T follicular helper cell (primary cell): ENCODE results near the gene ZNF808.
"Not testable (repeated sequence)": the region's sequence is repeated elsewhere in the genome, so short reads cannot be mapped to it uniquely, and the experiment has no call there.

Experiments used
- DNase-seq: peaks from one replicate; pipeline ENCODE4 v3.0.0-alpha.2; 2020; ENCODE audit warnings: low read depth
- total RNA-seq, 2 experiments: gene quantifications; one replicate each; lab custom pipeline; 2026; lab: John Stamatoyannopoulos, UW

The ZNF808 gene
- total RNA-seq = 25.2 to 56.7 reads per million in 2 experiments

- DNase-seq = peak; percentile 97
Measured at GRCh38 chr19:52527134-52527955, at the start of gene ZNF808. ZNF808 (plus strand) TSS chr19:52527668; CDS start chr19:52543285, 15,617 bp downstream.

- not testable (repeated sequence) for DNase-seq
Measured at GRCh38 chr19:52484111-52484743, 43.2 kb upstream of the ZNF808 start.

DNA sequence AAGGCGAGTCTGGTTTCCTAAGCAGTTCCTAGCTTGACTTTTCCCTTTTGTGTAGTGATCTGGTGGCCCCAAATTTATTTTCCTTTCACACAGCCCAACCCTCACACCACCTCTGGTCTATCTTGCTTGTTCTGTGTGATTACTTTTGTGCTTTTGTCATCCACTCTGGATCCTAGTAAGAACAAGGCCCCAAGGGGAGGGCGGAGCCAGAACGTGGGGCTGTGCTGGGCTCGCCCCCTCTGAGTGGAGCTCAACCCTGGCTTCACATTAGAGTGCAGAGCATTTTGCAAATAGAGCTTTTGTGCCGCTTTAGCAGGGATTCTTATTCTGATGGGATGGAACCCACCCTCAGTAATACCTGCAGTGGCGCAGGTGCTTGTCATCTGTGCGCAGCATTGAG lies 42.4 kb upstream of the ZNF808 start:
- not testable (repeated sequence) for DNase-seq

- DNase-seq = not testable (repeated sequence)
Measured at GRCh38 chr19:52485561-52486240, 41.8 kb upstream of the ZNF808 start.

DNA sequence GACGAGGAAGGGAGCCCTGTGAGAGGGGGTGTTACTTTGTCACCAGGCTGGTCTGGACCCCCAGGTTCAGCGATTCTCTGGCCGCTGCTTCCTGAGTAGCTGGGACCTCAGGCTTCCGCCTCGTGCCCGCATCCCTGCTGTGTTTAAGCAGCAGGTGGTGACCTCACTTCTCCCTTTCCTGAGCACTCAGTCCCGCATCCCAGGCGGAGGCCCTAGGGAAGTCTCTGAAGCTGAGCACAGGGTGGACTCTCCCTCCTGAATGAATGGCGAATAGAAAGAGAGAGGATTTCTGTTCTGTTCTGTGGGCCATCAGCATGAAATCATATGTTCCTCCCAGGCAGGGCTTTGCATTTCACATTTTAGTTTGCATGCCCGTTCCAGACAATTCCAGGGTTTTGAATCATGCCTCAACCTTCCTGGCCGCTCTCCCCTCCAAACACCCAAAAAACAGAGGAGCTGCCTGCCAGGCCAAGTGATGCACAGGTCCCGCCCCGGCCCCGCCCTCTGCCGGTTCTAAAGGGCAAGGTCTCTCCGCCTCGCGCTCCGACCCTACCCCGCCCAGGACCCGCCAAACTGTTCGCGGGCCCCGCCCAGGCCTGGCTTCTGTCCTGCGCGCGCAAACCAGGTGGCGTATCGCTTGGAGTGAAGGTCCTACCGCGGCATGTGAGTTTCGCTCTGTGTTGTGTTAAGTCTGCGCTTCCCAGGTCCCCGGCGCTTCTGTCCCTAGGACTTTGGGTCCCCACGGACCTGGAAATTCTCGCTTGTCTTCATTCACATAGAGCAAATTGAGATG lies 35.1 kb upstream of the ZNF808 start:
- DNase-seq = no peak

GRCh38 chr19:52492994-52493470 lies 34.4 kb upstream of the ZNF808 start:
- DNase-seq = no peak

GRCh38 chr19:52494518-52494917 lies 33.0 kb upstream of the ZNF808 start:
- DNase-seq = no peak

GRCh38 chr19:52498571-52498970 lies 28.9 kb upstream of the ZNF808 start:
- no peak for DNase-seq

DNA sequence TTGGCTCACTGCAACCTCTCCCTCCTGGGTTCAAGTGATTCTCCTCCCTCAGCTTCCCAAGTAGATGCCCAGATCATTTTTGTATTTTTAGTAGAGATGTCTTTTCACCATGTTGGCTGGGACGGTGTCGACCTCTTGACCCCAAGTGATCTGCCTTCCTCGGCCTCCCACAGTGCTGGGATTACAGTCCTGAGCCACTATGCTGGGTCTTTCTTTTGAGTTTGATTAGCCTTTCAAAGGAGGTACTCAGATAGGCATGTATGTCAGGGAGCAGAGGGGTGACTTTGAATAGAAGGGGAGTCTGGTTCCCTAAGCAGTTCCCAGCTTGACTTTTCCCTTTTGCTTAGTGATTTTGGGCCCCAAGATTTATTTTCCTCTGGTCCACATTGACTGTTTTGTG lies 27.0 kb upstream of the ZNF808 start:
- not testable (repeated sequence) for DNase-seq

- DNase-seq = not testable (repeated sequence)
Measured at GRCh38 chr19:52500991-52501390, 26.5 kb upstream of the ZNF808 start.

DNA sequence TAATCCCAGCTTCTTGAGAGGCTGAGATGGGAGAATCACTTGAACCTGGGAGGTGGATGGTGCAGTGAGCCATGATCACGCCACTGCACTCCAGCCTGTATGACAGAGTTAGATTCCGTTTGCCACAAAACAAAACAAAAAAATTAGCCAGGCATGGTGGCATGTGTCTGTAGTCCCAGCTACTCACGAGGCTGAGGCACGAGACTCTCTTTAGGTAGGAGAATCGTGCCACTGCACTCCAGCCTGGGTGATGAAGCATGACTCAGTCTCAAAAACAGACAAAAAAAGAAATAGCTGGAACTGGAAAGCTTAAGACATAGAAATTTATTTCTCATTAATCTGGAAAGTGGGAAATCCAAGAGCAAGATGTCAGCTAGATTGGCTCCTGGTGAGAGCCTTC lies 20.2 kb upstream of the ZNF808 start:
- no peak for DNase-seq

GRCh38 chr19:52516191-52516590 lies 11.3 kb upstream of the ZNF808 start:
- no peak for DNase-seq

- DNase-seq = no peak
Measured at GRCh38 chr19:52518646-52519045, 8.8 kb upstream of the ZNF808 start.

DNA sequence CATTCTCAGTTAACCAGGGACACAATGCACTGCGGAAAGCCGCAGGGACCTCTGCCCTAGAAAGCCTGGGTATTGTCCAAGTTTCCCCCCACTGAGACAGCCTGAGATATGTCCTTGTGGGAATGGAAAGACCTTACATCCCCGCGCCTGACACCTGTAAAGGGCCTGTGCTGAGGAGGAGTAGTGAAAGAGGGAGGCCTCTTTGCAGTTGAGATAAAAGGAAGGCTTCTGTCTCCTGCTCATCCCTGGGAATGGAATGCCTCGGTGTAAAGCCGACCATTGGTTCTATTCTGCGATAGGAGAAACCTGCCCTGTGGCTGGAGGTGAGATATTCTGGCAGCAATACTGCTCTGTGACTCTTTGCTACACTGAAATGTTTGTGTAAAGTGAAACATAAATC lies 8.3 kb upstream of the ZNF808 start:
- not testable (repeated sequence) for DNase-seq

GRCh38 chr19:52520013-52520412 lies 7.5 kb upstream of the ZNF808 start:
- no peak for DNase-seq

GRCh38 chr19:52522551-52522950 lies 4.9 kb upstream of the ZNF808 start:
- no peak for DNase-seq

DNA sequence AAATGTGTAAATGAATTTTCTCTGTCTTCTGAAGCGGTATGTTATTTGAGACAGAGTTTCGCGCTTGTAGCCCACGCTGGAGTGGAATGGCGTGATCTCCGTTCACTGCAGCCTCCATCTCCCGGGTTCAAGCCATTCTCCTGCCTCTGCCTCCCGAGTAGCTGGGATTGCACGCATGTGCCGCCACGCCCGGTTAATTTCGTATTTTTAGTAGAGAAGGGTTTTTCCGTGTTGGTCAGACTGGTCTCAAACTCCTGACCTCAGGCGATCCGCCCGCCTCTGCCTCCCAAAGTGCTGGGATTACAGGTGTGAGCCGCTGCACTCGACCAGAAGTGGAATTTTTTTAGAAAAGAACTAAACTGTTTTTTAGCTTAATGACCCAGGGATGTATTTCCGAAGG lies 3.4 kb upstream of the ZNF808 start:
- no peak for DNase-seq

GRCh38 chr19:52527956-52528351 lies 486 bp downstream of the ZNF808 start:
- no peak for DNase-seq

GRCh38 chr19:52532480-52532879 lies 5.0 kb downstream of the ZNF808 start:
- no peak for DNase-seq

GRCh38 chr19:52533901-52534300 lies 6.4 kb downstream of the ZNF808 start:
- no peak for DNase-seq

DNA sequence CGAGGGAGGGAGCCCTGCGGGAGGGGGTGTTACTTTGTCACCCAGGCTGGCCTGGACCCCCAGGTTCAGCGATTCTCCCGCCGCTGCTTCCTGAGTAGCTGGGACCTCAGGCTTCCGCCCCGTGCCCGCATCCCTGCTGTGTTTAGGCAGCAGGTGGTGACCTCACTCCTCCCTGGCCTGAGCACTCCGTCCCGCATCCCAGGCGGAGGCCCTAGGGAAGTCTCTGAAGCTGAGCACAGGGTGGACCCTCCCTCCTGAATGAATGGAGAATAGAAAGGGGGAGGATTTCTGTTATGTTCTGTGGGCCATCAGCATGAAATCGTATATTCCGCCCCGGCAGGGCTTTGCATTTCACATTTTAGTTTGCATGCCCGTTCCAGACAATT lies 7.9 kb downstream of the ZNF808 start:
- DNase-seq = not testable (repeated sequence)
